ENCODE measurements around the gene OR6P1. TPM values are rescaled to one million over a fixed set of nuclear protein-coding genes. Genes with fewer than 3 reads are reported as not detected.

The OR6P1 gene, protein sequence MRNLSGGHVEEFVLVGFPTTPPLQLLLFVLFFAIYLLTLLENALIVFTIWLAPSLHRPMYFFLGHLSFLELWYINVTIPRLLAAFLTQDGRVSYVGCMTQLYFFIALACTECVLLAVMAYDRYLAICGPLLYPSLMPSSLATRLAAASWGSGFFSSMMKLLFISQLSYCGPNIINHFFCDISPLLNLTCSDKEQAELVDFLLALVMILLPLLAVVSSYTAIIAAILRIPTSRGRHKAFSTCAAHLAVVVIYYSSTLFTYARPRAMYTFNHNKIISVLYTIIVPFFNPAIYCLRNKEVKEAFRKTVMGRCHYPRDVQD
- polyA plus RNA-seq (2012; ENCODE audit: insufficient read depth, insufficient read length, low read depth), result not detected

DNA sequence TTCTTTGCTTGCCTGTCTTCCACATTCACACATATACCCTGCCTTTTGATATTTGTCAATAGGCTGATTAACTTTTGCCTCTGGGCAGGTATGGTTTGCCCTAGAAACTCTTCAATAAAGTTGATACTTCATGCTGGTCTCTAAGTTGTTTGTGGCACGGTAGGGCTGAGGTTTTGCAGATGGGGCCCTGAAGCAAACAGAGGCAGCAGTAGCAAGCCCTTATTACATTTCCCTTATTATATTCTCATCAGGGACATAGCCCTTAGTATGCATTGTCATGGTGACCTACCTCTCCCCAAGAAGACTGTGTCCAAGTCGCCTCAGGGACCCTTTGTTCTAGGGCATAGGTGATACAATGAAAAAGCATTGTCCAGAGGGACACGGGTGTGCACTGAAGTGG lies at the start of gene OR6P1:
TSS of gene OR6P1 (minus strand) at position 101 of the 400 bp plus-strand sequence. CDS start 6,976 bp downstream, outside the sequence.
- no peaks in the 10 kb centered on the region for H3K36me3 ChIP-seq
- no peaks in the 10 kb centered on the region; the same call in 1 of the 2 replicates for H3K9me3 ChIP-seq
- TF ChIP-seq, protein P1, sequence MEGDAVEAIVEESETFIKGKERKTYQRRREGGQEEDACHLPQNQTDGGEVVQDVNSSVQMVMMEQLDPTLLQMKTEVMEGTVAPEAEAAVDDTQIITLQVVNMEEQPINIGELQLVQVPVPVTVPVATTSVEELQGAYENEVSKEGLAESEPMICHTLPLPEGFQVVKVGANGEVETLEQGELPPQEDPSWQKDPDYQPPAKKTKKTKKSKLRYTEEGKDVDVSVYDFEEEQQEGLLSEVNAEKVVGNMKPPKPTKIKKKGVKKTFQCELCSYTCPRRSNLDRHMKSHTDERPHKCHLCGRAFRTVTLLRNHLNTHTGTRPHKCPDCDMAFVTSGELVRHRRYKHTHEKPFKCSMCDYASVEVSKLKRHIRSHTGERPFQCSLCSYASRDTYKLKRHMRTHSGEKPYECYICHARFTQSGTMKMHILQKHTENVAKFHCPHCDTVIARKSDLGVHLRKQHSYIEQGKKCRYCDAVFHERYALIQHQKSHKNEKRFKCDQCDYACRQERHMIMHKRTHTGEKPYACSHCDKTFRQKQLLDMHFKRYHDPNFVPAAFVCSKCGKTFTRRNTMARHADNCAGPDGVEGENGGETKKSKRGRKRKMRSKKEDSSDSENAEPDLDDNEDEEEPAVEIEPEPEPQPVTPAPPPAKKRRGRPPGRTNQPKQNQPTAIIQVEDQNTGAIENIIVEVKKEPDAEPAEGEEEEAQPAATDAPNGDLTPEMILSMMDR (IDR thresholded peaks at IDR 0.05; ENCODE audit: low read depth, low read length), result no peak
- H3K4me1 ChIP-seq, result no peaks in the 10 kb centered on the region
- H3K4me3 ChIP-seq (ENCODE audit: low read depth, low read length), result no peak within 1 kb of the TSS
- H3K27me3 ChIP-seq, result no peaks in the 10 kb centered on the region
- no peak for DNase-seq

DNA sequence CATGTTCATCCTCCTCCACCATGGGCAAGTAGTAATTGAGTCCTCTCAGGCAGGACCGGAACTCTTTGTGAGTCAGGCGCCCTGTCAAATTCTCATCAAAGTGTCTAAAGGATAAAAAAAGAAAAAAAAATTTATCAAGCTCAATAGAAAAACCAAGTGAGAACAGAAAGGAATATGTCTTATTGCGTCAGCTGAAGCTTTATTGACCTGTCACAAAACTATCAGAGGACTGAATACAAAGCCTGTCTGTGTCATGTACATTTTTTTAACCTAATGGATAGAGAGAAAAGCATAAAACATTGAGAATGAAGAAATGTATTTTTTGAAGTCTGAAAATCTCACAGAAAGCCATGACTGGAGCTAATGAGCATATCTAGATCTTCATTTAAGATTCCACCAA lies 43.4 kb upstream of the OR6P1 start:
- TF ChIP-seq, protein P1 (IDR thresholded peaks at IDR 0.05; ENCODE audit: low read depth, low read length), result no peak
- Histone ChIP-seq H3K9me3 (no peaks in the 10 kb centered on the region), H3K36me3 (no peaks in the 10 kb centered on the region), H3K4me3 (ENCODE audit: low read depth, low read length) (no peak overlapping the region), H3K27me3 (no peaks in the 10 kb centered on the region), H3K4me1 (no peaks in the 10 kb centered on the region)
- no peak for DNase-seq

DNA sequence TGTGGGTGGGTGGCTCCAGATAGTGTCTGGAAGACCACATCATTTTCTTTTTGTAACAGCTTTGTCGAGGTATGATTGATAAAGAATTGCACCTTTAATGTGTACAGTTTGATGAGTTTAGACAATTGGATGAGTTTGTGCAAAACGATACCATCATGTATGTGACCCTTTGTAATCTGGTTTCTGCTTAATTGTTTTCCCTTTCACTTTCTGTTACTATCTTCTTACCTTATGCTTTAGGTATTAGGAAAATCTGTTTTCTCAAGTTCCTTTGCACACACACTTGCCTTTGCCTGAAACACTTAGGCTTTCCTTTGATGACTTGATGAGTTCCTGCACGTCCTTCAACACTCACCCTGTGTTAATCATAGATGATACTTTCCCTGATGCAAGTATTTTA lies 41.5 kb upstream of the OR6P1 start:
- DNase-seq, result no peak
- Histone ChIP-seq H3K36me3 (no peaks in the 10 kb centered on the region), H3K9me3 (no peaks in the 10 kb centered on the region), H3K4me1 (no peaks in the 10 kb centered on the region), H3K27me3 (no peaks in the 10 kb centered on the region), H3K4me3 (ENCODE audit: low read depth, low read length) (no peak overlapping the region)
- TF ChIP-seq, protein P1 (IDR thresholded peaks at IDR 0.05; ENCODE audit: low read depth, low read length), result no peak

DNA sequence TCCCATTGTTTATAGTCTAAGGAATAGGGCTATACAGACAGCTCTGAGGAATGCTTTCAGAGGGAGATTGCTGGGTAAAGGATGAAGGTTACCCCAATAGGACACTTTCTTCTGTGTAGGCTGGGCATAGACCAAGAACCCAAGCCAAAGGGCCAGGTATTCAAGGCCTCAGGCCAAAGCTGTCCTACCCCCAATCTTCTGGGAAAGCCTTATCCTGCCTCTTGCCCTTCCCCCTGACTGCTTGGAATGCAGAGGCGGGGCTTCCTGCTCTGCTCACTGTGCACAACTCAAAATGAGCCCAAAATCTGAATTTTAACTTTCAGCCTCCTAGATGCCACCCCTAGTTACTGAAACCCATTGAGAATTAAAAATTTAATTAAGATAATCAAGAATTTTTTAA lies 36.9 kb upstream of the OR6P1 start:
- TF ChIP-seq, protein P1 (IDR thresholded peaks at IDR 0.05; ENCODE audit: low read depth, low read length), result no peak
- Histone ChIP-seq H3K27me3 (no peaks in the 10 kb centered on the region), H3K4me1 (no peaks in the 10 kb centered on the region), H3K9me3 (no peaks in the 10 kb centered on the region), H3K4me3 (ENCODE audit: low read depth, low read length) (no peak overlapping the region), H3K36me3 (no peaks in the 10 kb centered on the region)
- no peak for DNase-seq

DNA sequence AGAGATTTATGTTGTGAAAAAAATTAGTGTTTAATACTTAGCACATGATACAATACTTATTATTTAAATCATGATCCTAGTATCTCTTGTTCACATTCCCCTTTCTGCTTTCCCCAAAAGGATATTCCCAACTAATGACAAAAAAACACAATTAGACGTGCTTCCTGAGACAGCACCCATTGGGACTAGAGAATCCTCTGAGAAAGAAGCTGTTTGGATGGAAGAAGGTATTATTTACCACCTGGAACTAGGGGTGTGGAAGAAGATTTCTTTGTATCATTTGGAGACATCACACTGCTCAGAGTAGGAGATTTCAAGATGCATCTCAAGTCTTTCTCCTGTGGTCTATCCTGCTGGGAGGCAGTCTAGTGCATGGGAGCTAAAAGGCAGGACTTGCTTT lies 34.6 kb upstream of the OR6P1 start, which contains the start of gene OR10Z1:
TSS of gene OR10Z1 (plus strand) at position 301 of the 400 bp plus-strand sequence. CDS start 1,171 bp downstream, outside the sequence.
- no peak for DNase-seq
- Histone ChIP-seq H3K4me1 (no peaks in the 10 kb centered on the region), H3K9me3 (no peaks in the 10 kb centered on the region), H3K36me3 (no peaks in the 10 kb centered on the region), H3K27me3 (no peaks in the 10 kb centered on the region), H3K4me3 (ENCODE audit: low read depth, low read length) (no peak within 1 kb of the TSS)
- TF ChIP-seq, protein P1 (IDR thresholded peaks at IDR 0.05; ENCODE audit: low read depth, low read length), result no peak

DNA sequence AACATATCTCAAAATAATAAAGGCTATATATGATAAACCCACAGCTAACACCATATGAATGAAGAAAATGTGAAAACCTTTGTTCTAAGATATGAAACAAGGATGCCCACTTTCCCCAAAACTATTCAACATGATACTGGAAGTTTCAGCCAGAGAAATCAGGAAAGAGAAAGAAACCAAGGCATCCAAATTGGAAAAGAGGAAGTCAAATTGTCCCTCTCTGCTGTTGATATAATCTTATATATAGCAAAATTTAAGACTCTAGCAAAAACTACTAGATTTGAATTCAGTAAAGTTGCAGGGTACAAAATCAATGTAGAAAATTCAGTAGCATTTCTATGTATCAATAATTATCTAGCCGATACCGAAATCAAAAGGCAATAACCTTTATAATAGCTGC lies 30.4 kb upstream of the OR6P1 start:
- no peaks in the 10 kb centered on the region for H3K27me3 ChIP-seq
- no peaks in the 10 kb centered on the region for H3K9me3 ChIP-seq
- DNase-seq, result no peak
- no peak overlapping the region for H3K4me3 ChIP-seq (ENCODE audit: low read depth, low read length)
- H3K36me3 ChIP-seq, result no peaks in the 10 kb centered on the region
- TF ChIP-seq, protein P1 (IDR thresholded peaks at IDR 0.05; ENCODE audit: low read depth, low read length), result no peak
- no peaks in the 10 kb centered on the region for H3K4me1 ChIP-seq

All from BE2C (cell line).